ENCODE data around the gene EZR. TPM values are rescaled to one million over a fixed set of nuclear protein-coding genes. Genes with fewer than 3 reads are reported as not detected.

EZR gene
- total and polyA plus RNA-seq, 2 of the 8 experiments (the other 6 are each of a cell fraction or from before 2014, with no cell fraction given) = 122 to 286 TPM

DNA sequence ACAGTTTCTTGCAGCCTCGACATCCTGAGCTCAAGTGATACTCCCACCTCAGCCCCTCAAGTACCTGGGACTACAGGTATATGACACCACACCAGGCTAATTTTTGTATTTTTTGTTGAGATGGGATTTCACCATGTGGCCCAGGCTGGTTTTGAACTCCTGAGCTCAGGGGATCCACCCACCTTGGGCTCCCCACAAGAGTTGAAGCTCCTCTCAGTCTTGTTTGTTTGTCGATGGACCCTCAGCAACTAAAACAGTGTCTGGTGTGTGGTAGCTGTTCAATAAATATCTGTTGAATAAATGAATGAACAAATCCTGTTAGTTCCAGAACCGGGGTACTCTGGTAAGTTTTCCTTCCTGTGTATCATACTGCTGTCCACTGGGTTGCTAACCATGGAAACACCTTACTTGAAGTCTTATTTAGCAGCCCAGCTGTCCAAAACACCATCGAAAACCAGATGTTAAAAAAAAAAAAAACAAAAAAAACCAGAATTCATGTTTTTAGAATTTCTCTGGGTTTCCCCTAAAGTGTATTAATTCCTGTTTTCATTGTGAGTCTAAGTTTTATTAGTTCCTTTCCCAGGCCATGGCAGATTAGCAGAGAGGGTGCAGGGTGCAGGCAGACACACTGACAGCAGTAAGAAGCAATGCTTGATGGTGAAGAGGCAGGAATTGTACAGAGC, 7.8 kb upstream of the EZR start (continued):
- TF ChIP-seq, protein P1, sequence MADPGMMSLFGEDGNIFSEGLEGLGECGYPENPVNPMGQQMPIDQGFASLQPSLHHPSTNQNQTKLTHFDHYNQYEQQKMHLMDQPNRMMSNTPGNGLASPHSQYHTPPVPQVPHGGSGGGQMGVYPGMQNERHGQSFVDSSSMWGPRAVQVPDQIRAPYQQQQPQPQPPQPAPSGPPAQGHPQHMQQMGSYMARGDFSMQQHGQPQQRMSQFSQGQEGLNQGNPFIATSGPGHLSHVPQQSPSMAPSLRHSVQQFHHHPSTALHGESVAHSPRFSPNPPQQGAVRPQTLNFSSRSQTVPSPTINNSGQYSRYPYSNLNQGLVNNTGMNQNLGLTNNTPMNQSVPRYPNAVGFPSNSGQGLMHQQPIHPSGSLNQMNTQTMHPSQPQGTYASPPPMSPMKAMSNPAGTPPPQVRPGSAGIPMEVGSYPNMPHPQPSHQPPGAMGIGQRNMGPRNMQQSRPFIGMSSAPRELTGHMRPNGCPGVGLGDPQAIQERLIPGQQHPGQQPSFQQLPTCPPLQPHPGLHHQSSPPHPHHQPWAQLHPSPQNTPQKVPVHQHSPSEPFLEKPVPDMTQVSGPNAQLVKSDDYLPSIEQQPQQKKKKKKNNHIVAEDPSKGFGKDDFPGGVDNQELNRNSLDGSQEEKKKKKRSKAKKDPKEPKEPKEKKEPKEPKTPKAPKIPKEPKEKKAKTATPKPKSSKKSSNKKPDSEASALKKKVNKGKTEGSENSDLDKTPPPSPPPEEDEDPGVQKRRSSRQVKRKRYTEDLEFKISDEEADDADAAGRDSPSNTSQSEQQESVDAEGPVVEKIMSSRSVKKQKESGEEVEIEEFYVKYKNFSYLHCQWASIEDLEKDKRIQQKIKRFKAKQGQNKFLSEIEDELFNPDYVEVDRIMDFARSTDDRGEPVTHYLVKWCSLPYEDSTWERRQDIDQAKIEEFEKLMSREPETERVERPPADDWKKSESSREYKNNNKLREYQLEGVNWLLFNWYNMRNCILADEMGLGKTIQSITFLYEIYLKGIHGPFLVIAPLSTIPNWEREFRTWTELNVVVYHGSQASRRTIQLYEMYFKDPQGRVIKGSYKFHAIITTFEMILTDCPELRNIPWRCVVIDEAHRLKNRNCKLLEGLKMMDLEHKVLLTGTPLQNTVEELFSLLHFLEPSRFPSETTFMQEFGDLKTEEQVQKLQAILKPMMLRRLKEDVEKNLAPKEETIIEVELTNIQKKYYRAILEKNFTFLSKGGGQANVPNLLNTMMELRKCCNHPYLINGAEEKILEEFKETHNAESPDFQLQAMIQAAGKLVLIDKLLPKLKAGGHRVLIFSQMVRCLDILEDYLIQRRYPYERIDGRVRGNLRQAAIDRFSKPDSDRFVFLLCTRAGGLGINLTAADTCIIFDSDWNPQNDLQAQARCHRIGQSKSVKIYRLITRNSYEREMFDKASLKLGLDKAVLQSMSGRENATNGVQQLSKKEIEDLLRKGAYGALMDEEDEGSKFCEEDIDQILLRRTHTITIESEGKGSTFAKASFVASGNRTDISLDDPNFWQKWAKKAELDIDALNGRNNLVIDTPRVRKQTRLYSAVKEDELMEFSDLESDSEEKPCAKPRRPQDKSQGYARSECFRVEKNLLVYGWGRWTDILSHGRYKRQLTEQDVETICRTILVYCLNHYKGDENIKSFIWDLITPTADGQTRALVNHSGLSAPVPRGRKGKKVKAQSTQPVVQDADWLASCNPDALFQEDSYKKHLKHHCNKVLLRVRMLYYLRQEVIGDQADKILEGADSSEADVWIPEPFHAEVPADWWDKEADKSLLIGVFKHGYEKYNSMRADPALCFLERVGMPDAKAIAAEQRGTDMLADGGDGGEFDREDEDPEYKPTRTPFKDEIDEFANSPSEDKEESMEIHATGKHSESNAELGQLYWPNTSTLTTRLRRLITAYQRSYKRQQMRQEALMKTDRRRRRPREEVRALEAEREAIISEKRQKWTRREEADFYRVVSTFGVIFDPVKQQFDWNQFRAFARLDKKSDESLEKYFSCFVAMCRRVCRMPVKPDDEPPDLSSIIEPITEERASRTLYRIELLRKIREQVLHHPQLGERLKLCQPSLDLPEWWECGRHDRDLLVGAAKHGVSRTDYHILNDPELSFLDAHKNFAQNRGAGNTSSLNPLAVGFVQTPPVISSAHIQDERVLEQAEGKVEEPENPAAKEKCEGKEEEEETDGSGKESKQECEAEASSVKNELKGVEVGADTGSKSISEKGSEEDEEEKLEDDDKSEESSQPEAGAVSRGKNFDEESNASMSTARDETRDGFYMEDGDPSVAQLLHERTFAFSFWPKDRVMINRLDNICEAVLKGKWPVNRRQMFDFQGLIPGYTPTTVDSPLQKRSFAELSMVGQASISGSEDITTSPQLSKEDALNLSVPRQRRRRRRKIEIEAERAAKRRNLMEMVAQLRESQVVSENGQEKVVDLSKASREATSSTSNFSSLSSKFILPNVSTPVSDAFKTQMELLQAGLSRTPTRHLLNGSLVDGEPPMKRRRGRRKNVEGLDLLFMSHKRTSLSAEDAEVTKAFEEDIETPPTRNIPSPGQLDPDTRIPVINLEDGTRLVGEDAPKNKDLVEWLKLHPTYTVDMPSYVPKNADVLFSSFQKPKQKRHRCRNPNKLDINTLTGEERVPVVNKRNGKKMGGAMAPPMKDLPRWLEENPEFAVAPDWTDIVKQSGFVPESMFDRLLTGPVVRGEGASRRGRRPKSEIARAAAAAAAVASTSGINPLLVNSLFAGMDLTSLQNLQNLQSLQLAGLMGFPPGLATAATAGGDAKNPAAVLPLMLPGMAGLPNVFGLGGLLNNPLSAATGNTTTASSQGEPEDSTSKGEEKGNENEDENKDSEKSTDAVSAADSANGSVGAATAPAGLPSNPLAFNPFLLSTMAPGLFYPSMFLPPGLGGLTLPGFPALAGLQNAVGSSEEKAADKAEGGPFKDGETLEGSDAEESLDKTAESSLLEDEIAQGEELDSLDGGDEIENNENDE (IDR thresholded peaks at IDR 0.05; ENCODE audit: insufficient replicate concordance, low read length) = no peak
